Measurements from ENCODE around the gene ZBTB46. TPM values are rescaled to one million over a fixed set of nuclear protein-coding genes. Genes with fewer than 3 reads are reported as not detected.

The ZBTB46 gene
- 3.7 TPM in 2 replicates for total RNA-seq

DNA sequence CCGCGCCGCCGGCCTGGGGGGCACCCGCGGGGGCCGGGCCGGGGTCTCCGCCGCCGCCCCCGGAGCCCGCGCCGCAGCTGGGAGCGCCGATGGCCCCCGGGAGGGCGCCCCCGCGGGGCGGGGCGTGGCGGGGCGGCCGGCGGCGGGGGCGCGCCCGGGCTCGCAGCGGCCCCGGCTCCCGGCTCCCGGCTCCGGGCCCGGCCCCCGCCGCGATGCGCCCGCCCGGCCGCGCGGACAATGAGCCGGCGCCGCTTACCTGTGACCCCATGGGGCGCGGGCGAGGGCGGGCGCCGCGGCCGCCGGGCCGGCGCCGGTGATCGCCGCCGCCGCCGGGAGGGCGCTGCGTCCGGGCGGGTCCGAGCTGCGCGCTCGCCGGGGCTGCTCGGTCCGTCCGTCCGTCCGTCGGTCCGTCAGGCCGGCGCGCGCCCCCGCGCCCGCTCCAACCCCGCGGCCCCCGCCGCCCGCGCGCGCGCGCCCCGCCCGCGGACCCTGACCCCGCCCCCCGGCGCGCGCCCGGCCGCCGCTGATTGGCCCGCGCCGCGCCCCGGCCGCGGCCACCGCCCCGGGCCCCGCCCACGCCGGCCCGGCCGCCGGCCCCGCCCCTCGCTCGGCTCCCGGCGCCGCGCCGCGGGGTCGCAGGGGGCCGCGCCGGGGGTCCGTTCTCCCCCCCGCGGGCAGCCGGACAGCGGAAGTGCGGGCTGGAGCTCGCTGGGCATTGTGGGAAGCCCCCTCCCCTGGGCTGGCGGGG is at the start of gene ZBTB46:
Gene ZBTB46, minus strand, starts transcription at position 424 of the 748 bp plus-strand sequence. CDS start 40,507 bp downstream, outside the sequence.

GRCh38 chr20:63864978-63865640 is 34.0 kb upstream of the ZBTB46 start, which contains the start of gene TPD52L2:
TSS of gene TPD52L2 (plus strand) at chr20:63865270. CDS start at chr20:63865366, 96 bp downstream.

GRCh38 chr20:63861365-63861934 is 30.4 kb upstream of the ZBTB46 start, which contains the start of gene ABHD16B:
TSS of gene ABHD16B (plus strand) at chr20:63861498. CDS start at chr20:63861541, 43 bp downstream.

DNA sequence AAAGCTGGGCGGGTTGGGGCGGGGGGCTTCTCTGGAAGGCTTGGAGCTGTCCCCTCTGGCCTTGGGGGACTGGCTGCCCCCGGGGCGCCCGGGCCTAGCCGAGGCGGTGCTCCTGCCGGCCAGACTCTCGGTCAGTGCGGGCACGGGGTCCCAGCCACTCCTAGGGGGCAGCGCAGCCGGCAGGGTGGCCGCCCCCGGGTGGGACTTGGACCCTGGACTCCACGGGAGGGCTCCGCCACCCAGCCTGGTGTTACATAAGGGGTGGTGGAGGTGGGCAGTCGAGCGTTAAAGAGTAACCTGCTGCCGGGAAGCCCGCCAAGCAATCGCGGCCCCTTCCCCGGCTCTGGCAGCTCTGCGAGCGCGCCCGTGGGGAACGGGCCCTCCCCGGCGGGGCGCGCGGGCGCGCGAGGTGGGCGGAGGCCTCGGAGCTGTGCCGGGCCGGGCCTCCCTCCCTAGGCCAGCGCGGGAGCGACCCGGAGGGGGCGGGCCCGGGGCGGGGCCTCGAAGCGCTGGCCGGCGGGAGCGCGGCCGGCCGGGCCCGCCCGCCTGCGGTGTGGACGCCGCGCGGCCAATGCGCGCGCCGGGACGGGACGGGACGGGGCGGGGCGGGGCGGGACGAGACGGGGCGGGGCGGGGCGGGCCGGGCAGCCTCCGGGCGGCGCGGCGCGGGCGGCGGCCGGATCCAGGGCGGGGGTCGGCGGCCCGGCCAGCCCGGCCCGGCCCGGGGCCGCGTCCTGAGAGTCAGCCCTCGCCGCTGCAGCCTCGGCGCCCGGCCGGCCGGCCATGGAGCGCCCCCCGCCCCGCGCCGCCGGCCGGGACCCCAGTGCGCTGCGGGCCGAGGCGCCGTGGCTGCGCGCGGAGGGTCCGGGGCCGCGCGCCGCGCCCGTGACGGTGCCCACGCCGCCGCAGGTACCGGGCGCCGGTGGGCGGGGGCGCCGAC is 91.7 kb downstream of the ZBTB46 start, which contains the start of gene SLC2A4RG:
Gene SLC2A4RG, plus strand, starts transcription at position 647 of the 940 bp plus-strand sequence. Its CDS starts 137 bp downstream, at position 784.

DNA sequence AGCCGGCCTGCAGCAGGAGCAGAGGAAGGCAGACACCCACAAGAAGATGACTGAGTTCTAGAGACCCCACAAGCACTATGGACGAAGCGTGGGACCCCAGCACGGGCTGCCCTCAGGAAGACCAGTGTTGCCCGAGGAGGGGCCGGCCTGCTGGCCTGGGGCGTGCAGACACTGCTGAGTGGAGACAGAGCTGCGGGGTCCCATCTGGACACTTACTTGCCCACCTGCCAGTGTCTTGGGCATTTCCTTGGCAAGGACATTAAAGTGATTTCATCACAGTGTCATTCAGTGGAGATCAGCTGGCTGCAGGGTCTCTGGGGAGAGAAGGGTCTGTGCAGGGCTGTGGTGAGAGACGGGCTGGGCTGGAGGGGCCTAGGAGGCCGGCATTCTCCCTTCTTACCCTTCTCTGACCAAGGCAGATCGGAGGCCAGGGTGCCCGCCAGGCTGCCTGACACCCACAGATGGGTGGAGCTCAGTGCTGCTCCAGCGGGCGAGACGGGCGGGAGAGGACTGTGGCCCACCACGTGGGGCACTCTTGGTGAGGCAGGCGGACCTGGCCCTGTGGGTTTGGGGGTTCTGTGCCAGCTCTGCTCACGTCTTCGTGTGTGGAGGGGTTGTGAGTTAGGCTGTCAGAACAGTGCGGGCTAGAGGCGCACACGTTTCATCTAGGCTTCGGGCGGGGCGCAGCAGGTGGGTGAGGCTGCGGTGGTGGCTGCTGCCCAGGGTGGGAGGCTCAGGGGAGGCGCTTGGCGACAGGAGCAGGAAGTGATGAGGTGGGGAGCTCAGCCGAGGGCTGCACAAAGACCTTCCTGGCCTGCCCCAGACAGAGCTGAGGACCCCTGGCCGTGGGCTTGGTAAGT is 95.0 kb downstream of the ZBTB46 start, which contains the start of gene LIME1:
Gene LIME1, plus strand, starts transcription at position 806 of the 860 bp plus-strand sequence. CDS start 886 bp downstream, outside the sequence.

GRCh38 chr20:63707558-63708300 is 123.3 kb downstream of the ZBTB46 start, which contains the start of the genes ARFRP1 and ZGPAT:
TSS of gene ARFRP1 (minus strand) at chr20:63707976. CDS start at chr20:63707091, 885 bp downstream.
TSS of gene ZGPAT (plus strand) at chr20:63708039. CDS start at chr20:63708581, 542 bp downstream.

DNA sequence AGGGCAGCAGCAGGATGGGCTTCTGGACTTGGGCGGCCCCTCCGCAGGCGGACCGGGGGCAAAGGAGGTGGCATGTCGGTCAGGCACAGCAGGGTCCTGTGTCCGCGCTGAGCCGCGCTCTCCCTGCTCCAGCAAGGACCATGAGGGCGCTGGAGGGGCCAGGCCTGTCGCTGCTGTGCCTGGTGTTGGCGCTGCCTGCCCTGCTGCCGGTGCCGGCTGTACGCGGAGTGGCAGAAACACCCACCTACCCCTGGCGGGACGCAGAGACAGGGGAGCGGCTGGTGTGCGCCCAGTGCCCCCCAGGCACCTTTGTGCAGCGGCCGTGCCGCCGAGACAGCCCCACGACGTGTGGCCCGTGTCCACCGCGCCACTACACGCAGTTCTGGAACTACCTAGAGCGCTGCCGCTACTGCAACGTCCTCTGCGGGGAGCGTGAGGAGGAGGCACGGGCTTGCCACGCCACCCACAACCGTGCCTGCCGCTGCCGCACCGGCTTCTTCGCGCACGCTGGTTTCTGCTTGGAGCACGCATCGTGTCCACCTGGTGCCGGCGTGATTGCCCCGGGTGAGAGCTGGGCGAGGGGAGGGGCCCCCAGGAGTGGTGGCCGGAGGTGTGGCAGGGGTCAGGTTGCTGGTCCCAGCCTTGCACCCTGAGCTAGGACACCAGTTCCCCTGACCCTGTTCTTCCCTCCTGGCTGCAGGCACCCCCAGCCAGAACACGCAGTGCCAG is 134.3 kb downstream of the ZBTB46 start, which contains the start of gene TNFRSF6B:
Gene TNFRSF6B, plus strand, starts transcription at position 25 of the 729 bp plus-strand sequence. Its CDS starts 116 bp downstream, at position 141.

Other genes with a start within 250 kb of the ZBTB46 start
- gene GMEB2, start 204.2 kb downstream of the ZBTB46 start, total RNA-seq = 12.3 and 14.0 TPM in 2 replicates
- 38.9 and 65.8 TPM in 2 replicates for gene STMN3, start 177.8 kb downstream of the ZBTB46 start, total RNA-seq
- 12.4 and 18.2 TPM in 2 replicates for gene RTEL1, start 173.0 kb downstream of the ZBTB46 start, total RNA-seq
- 3.6 and 144 TPM in 2 replicates for gene TNFRSF6B, start 134.6 kb downstream of the ZBTB46 start, total RNA-seq
- 42.3 and 45.3 TPM in 2 replicates for gene ARFRP1, start 123.3 kb downstream of the ZBTB46 start, total RNA-seq
- 17.3 and 23.1 TPM in 2 replicates for gene ZGPAT, start 123.2 kb downstream of the ZBTB46 start, total RNA-seq
- gene LIME1, start 94.6 kb downstream of the ZBTB46 start, total RNA-seq = 1.3 and 1.9 TPM in 2 replicates
- 25.2 and 58.7 TPM in 2 replicates for gene SLC2A4RG, start 91.5 kb downstream of the ZBTB46 start, total RNA-seq
- not detected in 2 replicates for gene ABHD16B, start 30.2 kb upstream of the ZBTB46 start, total RNA-seq
- gene TPD52L2, start 34.0 kb upstream of the ZBTB46 start, total RNA-seq = 83.8 and 132 TPM in 2 replicates
- 40.2 and 42.1 TPM in 2 replicates for gene DNAJC5, start 63.9 kb upstream of the ZBTB46 start, total RNA-seq
- gene UCKL1, start 125.2 kb upstream of the ZBTB46 start, total RNA-seq = 18.7 and 23.4 TPM in 2 replicates
- gene ZNF512B, start 138.7 kb upstream of the ZBTB46 start, total RNA-seq = 6.3 and 10.7 TPM in 2 replicates
- 1.3 and 4.0 TPM in 2 replicates for gene SAMD10, start 148.4 kb upstream of the ZBTB46 start, total RNA-seq
- 39.2 and 55.0 TPM in 2 replicates for gene PRPF6, start 149.9 kb upstream of the ZBTB46 start, total RNA-seq
- gene C20orf204, start 204.9 kb upstream of the ZBTB46 start, total RNA-seq = 0.13 and 2.0 TPM in 2 replicates
- gene SOX18, start 218.4 kb upstream of the ZBTB46 start, total RNA-seq = 0.13 and 2.4 TPM in 2 replicates
- 20.3 and 28.1 TPM in 2 replicates for gene TCEA2, start 231.9 kb upstream of the ZBTB46 start, total RNA-seq
- 9.5 and 14.1 TPM in 2 replicates for gene RGS19, start 248.3 kb upstream of the ZBTB46 start, total RNA-seq
- gene OPRL1, start 248.8 kb upstream of the ZBTB46 start, total RNA-seq = 1.2 and 1.4 TPM in 2 replicates

All from epithelial cell of alveolus of lung (primary cell).